ENCODE results near the gene G6PC1.
"Not testable (repeated sequence)": the region's sequence is repeated elsewhere in the genome, so short reads cannot be mapped to it uniquely, and the experiment has no call there.

GRCh38 chr17:42873932-42874695, 26.5 kb upstream of the G6PC1 start:
- not testable (repeated sequence) for TF ChIP-seq CTCF (IDR thresholded peaks at IDR 0.05); REST (IDR thresholded peaks at IDR 0.05; ENCODE audit: insufficient read depth in 1 of 2, low read depth in 2 of 2, low read length in 1 of 2); SIN3A (IDR thresholded peaks at IDR 0.05; ENCODE audit: borderline replicate concordance, insufficient read depth, low read depth, low read length)

All from Panc1 (cell line).